C4-2B (cell line): ENCODE data around the gene THSD7B.
"Not testable (repeated sequence)": the region's sequence is repeated elsewhere in the genome, so short reads cannot be mapped to it uniquely, and the experiment has no call there.

ENCODE experiments used
- H3K27ac ChIP-seq: fragments of 450-650 bp; 2 replicates; pipeline ENCODE4 v1.5.1; 2017
- CTCF ChIP-seq: fragments of 450-650 bp; conservative IDR thresholded peaks from 2 replicates; pipeline ENCODE4 v1.5.1; 2017; ENCODE audit warnings: mild to moderate bottlenecking
- ZFX ChIP-seq: fragments of 450-650 bp; IDR thresholded peaks from 2 replicates; pipeline ENCODE4 v1.6.1; 2017

Gene THSD7B

GRCh38 chr2:136980303-136980702 lies 215.0 kb downstream of the THSD7B start:
- no peak overlapping the region for H3K27ac ChIP-seq
- TF ChIP-seq ZFX (no peak), CTCF (no peak)

- not testable (repeated sequence) for H3K27ac ChIP-seq
These were observed 216.3 kb downstream of the THSD7B start for GRCh38 chr2:136981689-136982088.

- TF ChIP-seq ZFX (no peak), CTCF (no peak)
- H3K27ac ChIP-seq = no peak overlapping the region
These were observed 219.7 kb downstream of the THSD7B start for GRCh38 chr2:136985044-136985443.

- TF ChIP-seq ZFX = no peak
- no peak for TF ChIP-seq CTCF
- no peak overlapping the region for H3K27ac ChIP-seq
These were observed 221.4 kb downstream of the THSD7B start for GRCh38 chr2:136986605-136987221.

- H3K27ac ChIP-seq = no peak overlapping the region
- TF ChIP-seq ZFX = no peak
- TF ChIP-seq CTCF = no peak
These were observed 225.0 kb downstream of the THSD7B start for GRCh38 chr2:136990316-136990715.

- no peak overlapping the region for H3K27ac ChIP-seq
- no peak for TF ChIP-seq ZFX
- TF ChIP-seq CTCF = no peak
These were observed 229.4 kb downstream of the THSD7B start for GRCh38 chr2:136994793-136995192.

GRCh38 chr2:136997557-136997956 lies 232.2 kb downstream of the THSD7B start:
- no peak overlapping the region for H3K27ac ChIP-seq
- no peak for TF ChIP-seq ZFX
- TF ChIP-seq CTCF = no peak

GRCh38 chr2:137000811-137001210 lies 235.5 kb downstream of the THSD7B start:
- no peak overlapping the region for H3K27ac ChIP-seq
- TF ChIP-seq CTCF (no peak), ZFX (no peak)
